HL-60 (cell line): Measurements from ENCODE around the gene ITGBL1.

Experiments
- DNase-seq, 2 experiments: peaks; one replicate each; pipeline ENCODE4 v3.0.0-alpha.2; 2010 to 2020; ENCODE audit warnings: low read depth in 1 of 2, low spot score in 1 of 2
- H3K27ac ChIP-seq: fragments of 250-450 bp; sonication (Bioruptor Pico); replicated peaks from 2 replicates; pipeline ENCODE4 v1.5.1; 2020; ENCODE audit warnings: mild to moderate bottlenecking, moderate library complexity
- H3K27me3 ChIP-seq: fragments of 250-450 bp; sonication (Bioruptor Pico); 2 replicates; pipeline ENCODE4 v1.5.1; 2021; ENCODE audit warnings: mild to moderate bottlenecking, moderate library complexity; ENCODE audit not compliant: insufficient read depth, poor library complexity, severe bottlenecking
- H3K4me3 ChIP-seq: replicated peaks from 2 replicates; pipeline ENCODE4 v1.5.1; 2011; ENCODE audit warnings: mild to moderate bottlenecking, control low read depth, low read length; ENCODE audit not compliant: insufficient read depth
- GABPA ChIP-seq: IDR thresholded peaks from 2 replicates; pipeline ENCODE4 v1.6.1; 2012; ENCODE audit warnings: low read depth
- POLR2AphosphoS5 ChIP-seq: IDR thresholded peaks from 2 replicates; pipeline ENCODE4 v1.6.1; 2012; ENCODE audit warnings: low read depth
- SPI1 ChIP-seq: IDR thresholded peaks from 2 replicates; pipeline ENCODE4 v1.6.1; 2012; ENCODE audit warnings: low read depth, mild to moderate bottlenecking, borderline replicate concordance
- TF ChIP-seq, protein P1 (sequence below): IDR thresholded peaks from one replicate; pipeline ENCODE4 v1.5.1; 2011; ENCODE audit warnings: low read length, control low read depth, inconsistent platforms; ENCODE audit not compliant: insufficient read depth
- TF ChIP-seq, protein P2 (sequence below): IDR thresholded peaks from 2 replicates; pipeline ENCODE4 v1.6.1; 2012; ENCODE audit warnings: low read depth; ENCODE audit not compliant: insufficient replicate concordance

Gene ITGBL1

GRCh38 chr13:101700598-101700997 lies 248.1 kb downstream of the ITGBL1 start:
- no peak for DNase-seq
- H3K27me3 ChIP-seq = no peaks in the 10 kb centered on the region
- no peak overlapping the region for H3K4me3 ChIP-seq
- TF ChIP-seq POLR2AphosphoS5 (no peak), SPI1 (no peak), GABPA (no peak)
- TF ChIP-seq, protein P1, sequence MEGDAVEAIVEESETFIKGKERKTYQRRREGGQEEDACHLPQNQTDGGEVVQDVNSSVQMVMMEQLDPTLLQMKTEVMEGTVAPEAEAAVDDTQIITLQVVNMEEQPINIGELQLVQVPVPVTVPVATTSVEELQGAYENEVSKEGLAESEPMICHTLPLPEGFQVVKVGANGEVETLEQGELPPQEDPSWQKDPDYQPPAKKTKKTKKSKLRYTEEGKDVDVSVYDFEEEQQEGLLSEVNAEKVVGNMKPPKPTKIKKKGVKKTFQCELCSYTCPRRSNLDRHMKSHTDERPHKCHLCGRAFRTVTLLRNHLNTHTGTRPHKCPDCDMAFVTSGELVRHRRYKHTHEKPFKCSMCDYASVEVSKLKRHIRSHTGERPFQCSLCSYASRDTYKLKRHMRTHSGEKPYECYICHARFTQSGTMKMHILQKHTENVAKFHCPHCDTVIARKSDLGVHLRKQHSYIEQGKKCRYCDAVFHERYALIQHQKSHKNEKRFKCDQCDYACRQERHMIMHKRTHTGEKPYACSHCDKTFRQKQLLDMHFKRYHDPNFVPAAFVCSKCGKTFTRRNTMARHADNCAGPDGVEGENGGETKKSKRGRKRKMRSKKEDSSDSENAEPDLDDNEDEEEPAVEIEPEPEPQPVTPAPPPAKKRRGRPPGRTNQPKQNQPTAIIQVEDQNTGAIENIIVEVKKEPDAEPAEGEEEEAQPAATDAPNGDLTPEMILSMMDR = no peak
- TF ChIP-seq, protein P2, sequence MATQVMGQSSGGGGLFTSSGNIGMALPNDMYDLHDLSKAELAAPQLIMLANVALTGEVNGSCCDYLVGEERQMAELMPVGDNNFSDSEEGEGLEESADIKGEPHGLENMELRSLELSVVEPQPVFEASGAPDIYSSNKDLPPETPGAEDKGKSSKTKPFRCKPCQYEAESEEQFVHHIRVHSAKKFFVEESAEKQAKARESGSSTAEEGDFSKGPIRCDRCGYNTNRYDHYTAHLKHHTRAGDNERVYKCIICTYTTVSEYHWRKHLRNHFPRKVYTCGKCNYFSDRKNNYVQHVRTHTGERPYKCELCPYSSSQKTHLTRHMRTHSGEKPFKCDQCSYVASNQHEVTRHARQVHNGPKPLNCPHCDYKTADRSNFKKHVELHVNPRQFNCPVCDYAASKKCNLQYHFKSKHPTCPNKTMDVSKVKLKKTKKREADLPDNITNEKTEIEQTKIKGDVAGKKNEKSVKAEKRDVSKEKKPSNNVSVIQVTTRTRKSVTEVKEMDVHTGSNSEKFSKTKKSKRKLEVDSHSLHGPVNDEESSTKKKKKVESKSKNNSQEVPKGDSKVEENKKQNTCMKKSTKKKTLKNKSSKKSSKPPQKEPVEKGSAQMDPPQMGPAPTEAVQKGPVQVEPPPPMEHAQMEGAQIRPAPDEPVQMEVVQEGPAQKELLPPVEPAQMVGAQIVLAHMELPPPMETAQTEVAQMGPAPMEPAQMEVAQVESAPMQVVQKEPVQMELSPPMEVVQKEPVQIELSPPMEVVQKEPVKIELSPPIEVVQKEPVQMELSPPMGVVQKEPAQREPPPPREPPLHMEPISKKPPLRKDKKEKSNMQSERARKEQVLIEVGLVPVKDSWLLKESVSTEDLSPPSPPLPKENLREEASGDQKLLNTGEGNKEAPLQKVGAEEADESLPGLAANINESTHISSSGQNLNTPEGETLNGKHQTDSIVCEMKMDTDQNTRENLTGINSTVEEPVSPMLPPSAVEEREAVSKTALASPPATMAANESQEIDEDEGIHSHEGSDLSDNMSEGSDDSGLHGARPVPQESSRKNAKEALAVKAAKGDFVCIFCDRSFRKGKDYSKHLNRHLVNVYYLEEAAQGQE = no peak
- no peak overlapping the region for H3K27ac ChIP-seq

DNA sequence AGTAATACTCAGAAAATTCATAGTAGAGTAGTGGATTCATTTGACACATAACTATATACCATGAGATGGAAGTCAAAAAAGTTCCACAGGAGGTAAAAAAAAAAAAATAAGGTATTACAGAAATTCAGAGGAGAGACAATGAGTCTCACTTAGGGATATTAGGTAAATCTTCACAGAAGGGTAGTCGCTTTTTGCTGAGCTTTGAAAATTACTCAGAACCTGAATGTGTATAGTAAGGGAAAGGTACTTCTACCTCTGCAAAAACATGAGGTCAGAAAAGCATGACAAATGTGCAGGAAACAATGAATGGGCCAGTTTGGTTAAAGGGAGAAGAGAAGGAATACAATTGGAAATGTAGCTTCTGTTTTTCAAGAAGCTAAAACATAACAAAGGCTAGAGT lies 250.6 kb downstream of the ITGBL1 start:
- Histone ChIP-seq H3K27me3 (no peaks in the 10 kb centered on the region), H3K4me3 (no peak overlapping the region), H3K27ac (no peak overlapping the region)
- no peak for DNase-seq
- TF ChIP-seq, protein P1 = no peak
- TF ChIP-seq, protein P2 = no peak
- TF ChIP-seq POLR2AphosphoS5 (no peak), SPI1 (no peak), GABPA (no peak)

DNA sequence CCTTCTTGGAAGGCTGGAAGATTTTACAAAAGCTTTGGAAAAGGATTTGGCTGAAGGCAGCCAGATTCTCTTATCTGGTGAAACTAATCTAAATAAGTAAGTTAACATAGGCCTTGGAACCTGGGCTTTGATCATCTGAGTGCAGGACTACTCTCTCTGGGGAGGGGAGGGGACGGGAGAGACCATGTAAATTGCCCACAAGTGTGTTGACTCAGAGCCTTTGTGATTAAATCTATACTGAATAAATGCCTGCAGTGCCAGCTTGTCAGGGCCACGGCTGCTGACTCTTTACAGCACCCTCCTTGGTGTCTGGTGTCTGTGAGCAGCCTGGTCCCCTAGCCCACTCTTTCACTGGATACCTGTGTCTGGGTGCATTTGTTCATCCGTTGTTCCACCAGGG lies 251.4 kb downstream of the ITGBL1 start:
- no peak for DNase-seq
- H3K27ac ChIP-seq = no peak overlapping the region
- H3K4me3 ChIP-seq = no peak overlapping the region
- no peaks in the 10 kb centered on the region for H3K27me3 ChIP-seq
- TF ChIP-seq GABPA = no peak
- TF ChIP-seq, protein P2 = no peak
- TF ChIP-seq POLR2AphosphoS5 = no peak
- no peak for TF ChIP-seq SPI1
- TF ChIP-seq, protein P1 = no peak
